Kidney tubule cell (primary cell): ENCODE data around the gene EPHB1.

Source experiments
- DNase-seq: peaks from one replicate; pipeline ENCODE4 v3.0.0-alpha.2; 2018; ENCODE audit warnings: low spot score

The EPHB1 gene

DNA sequence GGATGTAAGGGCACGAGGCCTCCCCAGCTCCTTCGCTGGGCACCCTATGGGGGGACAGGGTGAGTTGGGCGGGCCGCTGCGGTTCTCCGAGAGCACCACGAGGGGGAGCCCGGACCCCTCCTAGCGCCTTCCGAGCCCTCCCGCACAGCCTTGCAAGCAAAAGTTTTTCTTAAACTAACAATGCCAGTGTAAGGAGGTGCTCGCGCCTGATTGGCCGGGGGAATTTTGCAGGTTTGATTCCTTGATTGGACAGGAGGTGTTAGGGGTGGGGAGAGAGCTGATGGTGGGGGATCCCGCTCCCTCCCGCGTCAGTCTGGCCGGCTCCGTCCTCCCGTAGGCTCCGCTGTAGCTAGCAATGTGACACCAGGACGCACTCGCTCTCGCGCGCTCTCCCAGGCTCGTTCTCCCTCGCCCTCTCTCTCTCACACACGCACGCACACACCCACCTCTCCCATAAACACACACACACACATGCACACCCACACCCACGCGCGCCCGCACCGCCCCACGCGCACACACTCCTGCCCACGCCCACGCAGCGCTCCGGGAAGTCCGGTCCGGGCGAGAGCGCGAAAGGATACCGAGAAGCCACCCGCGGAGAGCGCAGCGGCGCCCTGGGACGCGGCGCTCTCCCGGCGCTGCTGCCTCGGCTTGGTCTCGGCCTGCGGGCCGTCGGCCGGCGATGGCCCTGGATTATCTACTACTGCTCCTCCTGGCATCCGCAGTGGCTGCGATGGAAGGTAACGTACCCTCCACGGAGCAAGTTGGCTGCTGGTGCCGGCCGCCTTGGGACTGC lies at the start of gene EPHB1:
TSS of gene EPHB1 (plus strand) at position 311 of the 796 bp plus-strand sequence.
- DNase-seq = peak; percentile 98

- no peak for DNase-seq
These were observed 46.4 kb upstream of the EPHB1 start for GRCh38 chr3:134748698-134749097.

GRCh38 chr3:134749174-134749573 lies 45.9 kb upstream of the EPHB1 start:
- DNase-seq = no peak

- DNase-seq = no peak
These were observed 45.1 kb upstream of the EPHB1 start for GRCh38 chr3:134749802-134750553.

GRCh38 chr3:134751831-134752230 lies 43.2 kb upstream of the EPHB1 start:
- DNase-seq = no peak

DNA sequence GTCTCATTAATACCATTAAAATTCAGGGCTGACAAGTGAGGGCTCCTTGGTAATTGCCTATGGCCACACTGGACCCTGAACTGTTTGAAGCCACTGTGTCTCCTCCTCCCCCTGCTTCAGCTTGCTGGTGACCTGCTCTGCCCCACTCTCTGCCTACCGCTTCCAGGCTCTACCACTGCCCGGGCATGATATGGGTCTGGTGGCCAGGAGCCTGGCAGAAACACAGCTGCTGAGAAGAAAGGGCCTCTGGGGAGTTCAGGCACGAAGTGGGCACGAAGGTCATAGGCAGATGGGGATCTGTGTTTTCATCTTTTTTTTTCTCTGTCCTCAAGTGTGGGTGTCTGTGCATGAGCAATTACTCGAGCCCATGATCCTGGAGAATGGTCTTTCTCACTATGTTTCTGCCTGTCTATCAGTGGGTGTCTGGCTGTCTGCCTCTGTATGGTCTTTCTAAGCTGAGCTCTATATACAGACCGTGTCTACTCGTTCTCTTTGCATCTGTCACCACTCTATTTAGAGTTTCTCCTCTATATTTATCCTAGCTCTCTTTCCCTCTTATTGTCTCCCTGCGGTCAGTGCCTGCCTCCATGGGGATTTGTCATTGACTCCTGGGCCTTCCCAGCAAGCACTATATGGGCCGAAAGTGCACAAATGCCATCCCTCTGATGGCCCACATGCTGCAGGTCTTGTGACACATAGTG lies 42.1 kb upstream of the EPHB1 start:
- DNase-seq = no peak

- DNase-seq = no peak
These were observed 40.9 kb upstream of the EPHB1 start for GRCh38 chr3:134753999-134754742.

DNA sequence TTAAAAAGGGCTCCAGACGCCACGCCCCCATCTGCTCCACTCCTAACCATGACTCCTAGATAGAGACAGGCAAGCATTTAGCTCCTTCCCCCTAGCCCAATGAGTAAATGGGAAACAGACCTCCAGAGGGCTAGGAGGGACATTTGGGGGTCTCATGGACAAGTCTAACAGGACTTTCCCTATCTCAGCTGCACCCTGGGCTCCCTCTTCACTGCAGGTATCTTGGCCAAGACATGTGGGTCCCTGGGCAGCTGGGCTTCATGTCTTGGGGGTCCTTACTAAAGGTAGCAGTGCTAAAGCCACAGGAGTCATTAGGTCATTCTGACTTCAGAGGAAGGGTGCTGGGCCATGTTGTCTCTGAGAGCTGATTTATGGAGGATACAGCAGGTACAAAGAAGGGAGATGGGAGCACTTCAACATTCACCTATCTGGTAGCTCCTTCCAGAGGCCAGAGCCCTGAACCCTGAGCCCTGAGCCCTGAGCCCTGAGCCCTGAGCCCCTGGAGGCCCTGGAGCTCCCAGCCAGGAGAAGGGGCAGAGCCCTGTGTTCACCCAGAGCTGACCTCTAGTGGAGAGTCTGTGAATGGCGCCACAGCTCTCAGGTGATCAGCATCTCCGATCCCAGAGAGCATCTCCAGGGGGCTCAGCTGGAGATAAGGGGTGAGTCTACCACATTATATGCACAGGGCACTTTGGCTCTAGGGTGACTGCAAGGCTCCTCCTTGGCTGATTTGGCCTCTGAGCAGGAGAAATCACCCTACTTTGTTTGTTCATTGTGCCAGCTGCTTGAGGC lies 40.1 kb upstream of the EPHB1 start:
- DNase-seq = peak; percentile 60

- DNase-seq = no peak
These were observed 39.2 kb upstream of the EPHB1 start for GRCh38 chr3:134755821-134756220.

DNA sequence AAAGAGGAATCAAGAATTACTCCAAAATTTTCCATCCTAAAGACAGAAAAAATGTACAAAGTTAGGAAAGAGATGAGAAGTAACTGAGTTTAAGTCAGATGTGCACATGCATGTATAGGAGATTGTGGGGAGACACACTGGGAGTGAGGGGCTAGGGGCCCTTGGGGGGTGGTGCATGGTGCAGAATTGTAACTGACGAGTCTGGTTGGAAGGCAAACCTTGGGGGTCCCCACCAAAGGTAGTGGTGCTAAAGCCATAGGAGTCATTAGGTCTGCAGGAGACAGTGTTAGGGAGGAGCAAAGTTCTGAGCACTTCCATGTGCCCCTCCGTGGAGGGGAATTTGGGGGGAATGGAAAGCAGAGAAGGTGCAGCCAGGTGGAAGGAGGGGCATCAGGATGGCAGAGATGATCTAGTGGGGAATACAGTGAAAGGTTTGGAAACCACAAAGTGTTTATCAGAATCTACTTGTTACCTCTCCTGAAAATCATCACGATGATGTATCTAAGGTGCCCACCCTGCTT lies 37.5 kb upstream of the EPHB1 start:
- DNase-seq = no peak

DNA sequence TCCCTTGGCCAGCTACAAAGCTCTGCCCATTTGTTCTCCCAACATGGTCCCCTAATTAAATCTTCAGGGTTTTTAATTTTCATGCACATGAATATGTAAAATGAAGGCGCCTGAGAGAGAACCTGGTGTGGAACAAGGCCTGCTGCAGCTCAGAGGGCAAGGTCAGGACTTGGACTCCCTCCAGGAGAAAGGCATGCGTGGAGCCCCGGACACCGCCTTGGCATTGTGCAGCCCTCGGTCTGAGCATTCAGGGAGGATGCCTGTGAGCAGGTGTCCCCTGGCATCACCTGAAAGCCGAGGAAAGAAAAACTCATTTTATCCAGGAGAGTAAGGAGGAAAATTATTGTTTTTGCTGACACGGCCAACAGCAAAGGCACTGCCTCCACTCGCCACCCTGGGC lies 33.8 kb upstream of the EPHB1 start:
- DNase-seq = no peak

DNA sequence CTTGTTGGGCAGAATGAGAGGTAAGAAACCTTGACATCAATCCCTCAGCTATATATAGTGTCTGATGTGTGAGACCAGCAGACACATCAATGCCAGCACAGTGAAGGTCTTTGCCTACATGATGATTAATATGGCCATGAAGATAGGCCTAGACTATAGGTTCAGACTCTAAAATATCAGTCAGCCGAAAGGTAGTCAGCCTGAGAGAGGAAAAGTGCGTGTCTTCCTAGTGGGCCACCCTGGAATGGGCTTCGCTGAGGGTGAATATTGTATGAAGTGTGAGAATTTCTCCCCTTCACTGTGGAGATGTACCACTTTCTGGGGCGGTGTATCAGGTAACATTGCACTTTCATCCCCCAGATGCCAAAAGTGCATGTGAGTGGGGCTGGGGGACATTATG lies 33.0 kb upstream of the EPHB1 start:
- DNase-seq = no peak

DNA sequence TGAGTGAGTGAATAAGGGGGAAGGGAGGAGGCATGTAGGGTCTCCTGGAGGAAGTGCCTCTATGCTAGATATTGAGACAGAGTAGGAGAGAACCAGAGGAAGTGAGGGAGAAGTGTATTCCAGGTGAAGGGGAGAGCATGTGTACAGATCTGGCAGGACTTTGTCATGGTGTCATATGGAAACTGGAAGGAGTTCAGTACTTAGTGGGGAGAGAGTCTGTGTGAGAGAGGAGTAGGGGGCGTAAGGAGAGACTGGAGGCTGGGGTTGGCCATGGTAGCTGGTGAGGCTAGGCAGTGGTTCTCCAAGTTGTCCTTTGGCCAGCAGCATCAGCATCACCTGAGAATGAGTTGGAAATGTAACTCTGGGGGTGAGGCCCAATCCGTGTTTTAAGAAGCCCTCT lies 29.6 kb upstream of the EPHB1 start:
- no peak for DNase-seq

GRCh38 chr3:134766290-134766689 lies 28.8 kb upstream of the EPHB1 start:
- no peak for DNase-seq

- DNase-seq = no peak
These were observed 26.9 kb upstream of the EPHB1 start for GRCh38 chr3:134768116-134768515.

GRCh38 chr3:134768837-134769236 lies 26.2 kb upstream of the EPHB1 start:
- DNase-seq = no peak

DNA sequence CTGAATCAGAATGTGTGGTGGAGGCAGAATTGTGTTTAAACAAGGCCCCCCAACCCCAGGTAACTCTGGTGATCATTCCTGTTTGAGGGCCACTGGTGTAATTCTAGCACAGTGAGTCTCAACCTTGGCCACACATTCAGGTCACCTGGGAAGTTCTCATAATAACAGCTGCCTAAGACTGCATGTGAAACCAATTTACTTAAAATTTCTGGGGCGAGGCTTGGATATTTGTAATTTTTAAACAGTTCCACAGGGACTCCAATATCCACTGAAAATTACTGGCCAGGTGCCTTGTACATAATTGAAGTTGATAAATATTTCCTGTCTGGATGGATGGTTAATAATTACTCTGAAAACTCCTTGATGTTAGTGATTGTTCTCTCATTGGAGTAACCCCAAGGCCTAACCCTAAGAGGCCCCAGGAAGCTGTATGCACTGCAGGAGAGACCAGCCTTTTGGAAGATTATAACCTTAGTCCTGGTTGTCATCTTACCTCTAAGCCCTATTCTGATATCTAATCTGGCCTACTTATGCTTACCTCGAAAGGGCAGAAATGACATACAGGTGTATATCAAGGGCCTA lies 25.7 kb upstream of the EPHB1 start:
- peak; percentile 8 for DNase-seq

DNA sequence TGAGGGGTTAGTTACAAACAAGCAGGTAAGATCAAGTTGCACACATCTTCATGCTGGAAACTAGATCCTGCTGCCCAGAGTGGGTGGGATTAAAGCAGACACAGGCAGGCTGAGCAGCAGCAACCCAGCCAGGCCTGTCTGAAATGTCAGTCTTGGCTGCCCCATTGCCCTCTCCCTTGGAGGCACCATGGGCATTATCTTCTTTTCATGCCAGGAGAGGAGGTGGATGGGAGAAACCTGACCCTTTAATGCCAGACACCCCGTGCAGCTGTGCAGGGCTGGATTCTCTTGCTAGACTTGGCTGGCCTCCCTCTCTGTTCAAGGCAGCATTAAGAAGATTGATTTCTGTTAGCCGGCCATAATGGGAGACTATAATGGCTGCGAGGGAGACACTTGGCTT lies 23.0 kb upstream of the EPHB1 start:
- DNase-seq = no peak

DNA sequence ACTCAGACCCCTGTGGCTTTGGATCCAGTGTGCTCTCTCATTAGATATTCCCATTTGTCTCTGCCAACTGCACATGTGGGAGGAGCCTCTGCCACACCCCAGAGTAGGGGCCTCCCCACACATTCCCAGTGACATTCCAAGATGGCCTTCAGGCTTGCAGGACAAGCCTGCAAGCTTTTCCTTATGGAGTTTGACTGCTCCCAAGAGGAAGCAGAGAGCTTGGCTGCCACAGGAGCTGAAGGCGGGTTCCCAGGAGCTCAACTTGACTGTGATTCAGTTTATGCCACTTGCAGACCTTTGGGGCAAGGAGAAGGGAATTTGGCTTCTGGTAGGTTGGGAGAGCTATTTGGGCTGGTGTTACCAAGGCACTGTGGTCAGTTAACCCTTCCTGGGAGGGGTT lies 22.5 kb upstream of the EPHB1 start:
- peak; percentile 25 for DNase-seq

- no peak for DNase-seq
These were observed 19.2 kb upstream of the EPHB1 start for GRCh38 chr3:134775831-134776230.

DNA sequence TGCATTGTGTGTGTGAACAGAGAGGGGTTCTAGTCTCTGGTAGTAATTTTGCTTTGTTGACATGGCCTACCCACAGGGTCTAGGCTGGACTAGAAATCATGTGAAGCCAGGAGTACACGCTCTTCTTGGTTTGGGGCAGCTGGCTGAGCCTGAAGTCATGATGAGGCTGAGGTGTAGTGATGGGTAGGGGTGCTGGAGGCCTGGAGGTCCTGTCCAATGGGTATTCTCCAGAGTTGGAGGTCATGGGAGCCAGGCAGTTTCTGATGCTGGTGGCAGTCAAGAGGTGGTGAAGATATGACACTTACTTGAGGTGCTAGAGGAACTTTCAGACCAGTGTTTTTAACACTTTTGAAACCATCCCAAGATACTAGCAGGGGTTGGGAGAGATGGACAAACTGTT lies 18.5 kb upstream of the EPHB1 start:
- no peak for DNase-seq
